ENCODE measurements around the gene TTC39B. TPM values are rescaled to one million over a fixed set of nuclear protein-coding genes. Genes with fewer than 3 reads are reported as not detected.

The TTC39B gene
- total RNA-seq, 1 donor from 2014 or later = 7.0 TPM

GRCh38 chr9:15278091-15278687 is 28.8 kb downstream of the TTC39B start:
- H3K4me3 Mint-ChIP-seq (ENCODE audit: unreplicated experiment) = no peak overlapping the region
- FAIRE-seq = no peak
- TF ChIP-seq EZH2 (IDR thresholded peaks at IDR 0.05; ENCODE audit: insufficient read depth, low read length) (no peak), CTCF (IDR thresholded peaks at IDR 0.05; ENCODE audit: insufficient read depth, low read depth, low read length) (no peak)

GRCh38 chr9:15277400-15278090 is 29.5 kb downstream of the TTC39B start:
- H3K9ac ChIP-seq (ENCODE audit: low read length) = no peak overlapping the region
- Mint-ChIP-seq H3K27ac (ENCODE audit: unreplicated experiment) (no peak overlapping the region), H3K9me3 (ENCODE audit: unreplicated experiment) (no peaks in the 10 kb centered on the region), H3K27me3 (ENCODE audit: low read depth, unreplicated experiment) (no peaks in the 10 kb centered on the region), H3K36me3 (ENCODE audit: low read depth, unreplicated experiment) (no peaks in the 10 kb centered on the region), H3K4me1 (ENCODE audit: low read depth, unreplicated experiment) (peaks cover 3% of the 10 kb centered on the region), H3K4me3 (ENCODE audit: unreplicated experiment) (no peak overlapping the region)
- H2AFZ ChIP-seq (ENCODE audit: low read depth, low read length) = no peak overlapping the region
- H3K4me3 ChIP-seq (ENCODE audit: insufficient read depth, low read depth, low read length) = no peak overlapping the region
- H3K4me2 ChIP-seq (ENCODE audit: low read length) = no peak overlapping the region
- DNase-seq (ENCODE audit: low read depth) (peak; percentile 11), FAIRE-seq (peak; percentile 17)
- H3K4me1 ChIP-seq (ENCODE audit: insufficient read depth, low read length) = no peaks in the 10 kb centered on the region
- H3K27ac ChIP-seq (ENCODE audit: low read depth, low read length) = no peak overlapping the region
- peaks cover 6% of the 10 kb centered on the region for H4K20me1 ChIP-seq (ENCODE audit: insufficient read depth, low read length)
- TF ChIP-seq CTCF (IDR thresholded peaks at IDR 0.05; ENCODE audit: insufficient read depth, low read depth, low read length) = peak; percentile 39
- TF ChIP-seq EZH2 (IDR thresholded peaks at IDR 0.05; ENCODE audit: insufficient read depth, low read length) = no peak
- H3K79me2 ChIP-seq (ENCODE audit: insufficient read depth, low read length) = peaks cover 2% of the 10 kb centered on the region
- H3K27me3 ChIP-seq (ENCODE audit: insufficient read depth, low read length) = no peaks in the 10 kb centered on the region
- H3K9me3 ChIP-seq (ENCODE audit: insufficient read depth, low read depth, low read length) = no peaks in the 10 kb centered on the region
- H3K36me3 ChIP-seq (ENCODE audit: insufficient read depth, low read length) = no peaks in the 10 kb centered on the region

More at GRCh38 chr9:15278091-15278687, 28.8 kb downstream of the TTC39B start:
- peaks cover 3% of the 10 kb centered on the region for H3K4me1 Mint-ChIP-seq (ENCODE audit: low read depth, unreplicated experiment)
- H3K4me2 ChIP-seq (ENCODE audit: low read length) = no peak overlapping the region
- no peak overlapping the region for H3K4me3 ChIP-seq (ENCODE audit: insufficient read depth, low read depth, low read length)
- H3K27ac ChIP-seq (ENCODE audit: low read depth, low read length) = no peak overlapping the region
- H3K9ac ChIP-seq (ENCODE audit: low read length) = no peak overlapping the region
- no peak overlapping the region for H3K27ac Mint-ChIP-seq (ENCODE audit: unreplicated experiment)
- no peak overlapping the region for H2AFZ ChIP-seq (ENCODE audit: low read depth, low read length)
- no peaks in the 10 kb centered on the region for H3K9me3 ChIP-seq (ENCODE audit: insufficient read depth, low read depth, low read length)
- no peaks in the 10 kb centered on the region for H3K27me3 ChIP-seq (ENCODE audit: insufficient read depth, low read length)
- no peaks in the 10 kb centered on the region for H3K9me3 Mint-ChIP-seq (ENCODE audit: unreplicated experiment)
- no peaks in the 10 kb centered on the region for H3K27me3 Mint-ChIP-seq (ENCODE audit: low read depth, unreplicated experiment)
- H3K79me2 ChIP-seq (ENCODE audit: insufficient read depth, low read length) = peaks cover 8% of the 10 kb centered on the region
- no peak for DNase-seq (ENCODE audit: low read depth)
- H3K36me3 ChIP-seq (ENCODE audit: insufficient read depth, low read length) = no peaks in the 10 kb centered on the region
- H3K4me1 ChIP-seq (ENCODE audit: insufficient read depth, low read length) = no peaks in the 10 kb centered on the region
- peaks cover 10% of the 10 kb centered on the region for H4K20me1 ChIP-seq (ENCODE audit: insufficient read depth, low read length)
- H3K36me3 Mint-ChIP-seq (ENCODE audit: low read depth, unreplicated experiment) = no peaks in the 10 kb centered on the region
